Natural killer cell treated with Interleukin-12 subunit alpha and Interleukin-12 subunit beta and Interleukin-15 and Interleukin-18, amount 100 ng/mL, for 72 hours (primary cell): ENCODE measurements around the gene SLC51A. TPM values are rescaled to one million over a fixed set of nuclear protein-coding genes. Genes with fewer than 3 reads are reported as not detected.
"Not testable (repeated sequence)": the region's sequence is repeated elsewhere in the genome, so short reads cannot be mapped to it uniquely, and the experiment has no call there.

Source experiments
- ATAC-seq, 2 donors: fragments of 150-1000 bp; cut with Tn5 transposase in 1 of 2; sonication (Bioruptor Pico), chemical (Tn5 transposase) in 1 of 2; 2 replicates each; pipeline ENCODE4 v1.10.0; 2021
- DNase-seq: peaks from one replicate; pipeline ENCODE4 v3.0.0; 2022; ENCODE audit warnings: low spot score
- H3K27ac Mint-ChIP-seq, 2 donors: 1 replicate in 1 of 2; 2 replicates in 1 of 2; pipeline ENCODE4 v1.8.0; 2022; ENCODE audit warnings: mixed read lengths in 2 of 2, mild to moderate bottlenecking in 1 of 2, moderate library complexity in 1 of 2
- H3K27me3 Mint-ChIP-seq, 2 donors: 1 replicate in 1 of 2; 2 replicates in 1 of 2; pipeline ENCODE4 v1.8.0; 2022; ENCODE audit warnings: mixed read lengths in 2 of 2
- H3K36me3 Mint-ChIP-seq: one replicate; pipeline ENCODE4 v1.8.0; 2022; ENCODE audit warnings: mixed read lengths
- H3K4me1 Mint-ChIP-seq, 2 donors: 1 replicate in 1 of 2; 2 replicates in 1 of 2; pipeline ENCODE4 v1.8.0; 2022; ENCODE audit warnings: low read depth in 2 of 2, mixed read lengths in 2 of 2, mild to moderate bottlenecking in 1 of 2
- H3K4me3 Mint-ChIP-seq: one replicate; pipeline ENCODE4 v1.8.0; 2022; ENCODE audit warnings: mixed read lengths
- H3K9me3 Mint-ChIP-seq: 2 replicates; pipeline ENCODE4 v1.8.0; 2022; ENCODE audit warnings: mixed read lengths
- total RNA-seq, 2 donors: library from RNA; stranded (reverse); gene quantifications; one replicate each; pipeline ENCODE4 v1.2.3, GENCODE V29; 2022

SLC51A gene
- not detected for total RNA-seq

- no peaks in the 10 kb centered on the region for H3K27me3 Mint-ChIP-seq
- DNase-seq (peak; percentile 59), ATAC-seq (no peak)
- peak within 1 kb of the TSS; percentile 3 for H3K4me3 Mint-ChIP-seq
- peak within 1 kb of the TSS in 1 of 2 donors; percentile 58 for H3K27ac Mint-ChIP-seq
- H3K36me3 Mint-ChIP-seq = no peaks in the 10 kb centered on the region
- peaks cover 13 to 18% of the 10 kb centered on the region in 2 donors for H3K4me1 Mint-ChIP-seq
- no peaks in the 10 kb centered on the region for H3K9me3 Mint-ChIP-seq
Observed at GRCh38 chr3:196216089-196216564, at the start of gene SLC51A. TSS of gene SLC51A (plus strand) at chr3:196216534. CDS start at chr3:196216713, 179 bp downstream.

- no peak overlapping the region for H3K4me3 Mint-ChIP-seq
- no peaks in the 10 kb centered on the region for H3K36me3 Mint-ChIP-seq
- H3K27me3 Mint-ChIP-seq = no peaks in the 10 kb centered on the region
- H3K27ac Mint-ChIP-seq = no peak overlapping the region
- no peak for ATAC-seq
- no peak for DNase-seq
- no peaks in the 10 kb centered on the region for H3K4me1 Mint-ChIP-seq
- no peaks in the 10 kb centered on the region for H3K9me3 Mint-ChIP-seq
Observed at GRCh38 chr3:196166741-196167140, 49.6 kb upstream of the SLC51A start.

- H3K27ac Mint-ChIP-seq = no peak overlapping the region
- ATAC-seq = no peak
- no peak for DNase-seq
- no peak overlapping the region for H3K4me3 Mint-ChIP-seq
- H3K36me3 Mint-ChIP-seq = no peaks in the 10 kb centered on the region
- H3K9me3 Mint-ChIP-seq = no peaks in the 10 kb centered on the region
- H3K27me3 Mint-ChIP-seq = no peaks in the 10 kb centered on the region
- no peaks in the 10 kb centered on the region for H3K4me1 Mint-ChIP-seq
Observed at GRCh38 chr3:196168808-196169391, 47.4 kb upstream of the SLC51A start.

GRCh38 chr3:196169836-196170240 lies 46.5 kb upstream of the SLC51A start:
- Mint-ChIP-seq H3K4me1 (no peaks in the 10 kb centered on the region), H3K9me3 (no peaks in the 10 kb centered on the region), H3K36me3 (no peaks in the 10 kb centered on the region), H3K27me3 (no peaks in the 10 kb centered on the region), H3K4me3 (no peak overlapping the region), H3K27ac (no peak overlapping the region)
- no peak for ATAC-seq
- no peak for DNase-seq

- not testable (repeated sequence) for H3K36me3 Mint-ChIP-seq, H3K9me3 Mint-ChIP-seq, H3K4me3 Mint-ChIP-seq, H3K27ac Mint-ChIP-seq, ATAC-seq, H3K27me3 Mint-ChIP-seq, H3K4me1 Mint-ChIP-seq, DNase-seq
Observed at GRCh38 chr3:196170296-196170695, 46.0 kb upstream of the SLC51A start.

GRCh38 chr3:196174652-196175051 lies 41.7 kb upstream of the SLC51A start:
- no peak overlapping the region for H3K27ac Mint-ChIP-seq

GRCh38 chr3:196175116-196175625 lies 41.2 kb upstream of the SLC51A start:
- ATAC-seq (no peak), DNase-seq (no peak)
- H3K9me3 Mint-ChIP-seq = no peaks in the 10 kb centered on the region
- H3K36me3 Mint-ChIP-seq = no peaks in the 10 kb centered on the region
- peaks cover 11 to 13% of the 10 kb centered on the region in 2 donors for H3K4me1 Mint-ChIP-seq
- no peak overlapping the region for H3K4me3 Mint-ChIP-seq
- no peaks in the 10 kb centered on the region for H3K27me3 Mint-ChIP-seq
- H3K27ac Mint-ChIP-seq = no peak overlapping the region

More at GRCh38 chr3:196174652-196175051, 41.7 kb upstream of the SLC51A start:
- ATAC-seq (no peak), DNase-seq (no peak)
- Mint-ChIP-seq H3K36me3 (no peaks in the 10 kb centered on the region), H3K9me3 (no peaks in the 10 kb centered on the region), H3K27me3 (no peaks in the 10 kb centered on the region), H3K4me3 (no peak overlapping the region), H3K4me1 (peaks cover 6 to 8% of the 10 kb centered on the region in 2 donors)

- no peak for ATAC-seq
- Mint-ChIP-seq H3K36me3 (no peaks in the 10 kb centered on the region), H3K4me3 (no peak overlapping the region), H3K9me3 (no peaks in the 10 kb centered on the region), H3K4me1 (peaks cover 11 to 13% of the 10 kb centered on the region in 2 donors), H3K27ac (no peak overlapping the region), H3K27me3 (no peaks in the 10 kb centered on the region)
- no peak for DNase-seq
Observed at GRCh38 chr3:196175722-196176121, 40.6 kb upstream of the SLC51A start.

- Mint-ChIP-seq H3K27ac (no peak overlapping the region), H3K4me3 (no peak overlapping the region), H3K4me1 (peaks cover 17 to 21% of the 10 kb centered on the region in 2 donors), H3K27me3 (no peaks in the 10 kb centered on the region), H3K36me3 (no peaks in the 10 kb centered on the region), H3K9me3 (no peaks in the 10 kb centered on the region)
- no peak for DNase-seq
- no peak for ATAC-seq
Observed at GRCh38 chr3:196177567-196177966, 38.8 kb upstream of the SLC51A start.

GRCh38 chr3:196177967-196178366 lies 38.4 kb upstream of the SLC51A start:
- no peaks in the 10 kb centered on the region for H3K36me3 Mint-ChIP-seq
- H3K4me1 Mint-ChIP-seq = peaks cover 17 to 21% of the 10 kb centered on the region in 2 donors
- no peak overlapping the region for H3K27ac Mint-ChIP-seq
- no peak for ATAC-seq
- DNase-seq = no peak
- H3K4me3 Mint-ChIP-seq = no peak overlapping the region
- no peaks in the 10 kb centered on the region for H3K9me3 Mint-ChIP-seq
- H3K27me3 Mint-ChIP-seq = no peaks in the 10 kb centered on the region

GRCh38 chr3:196178993-196179379 lies 37.3 kb upstream of the SLC51A start:
- H3K27me3 Mint-ChIP-seq = no peaks in the 10 kb centered on the region
- peaks cover 21 to 27% of the 10 kb centered on the region in 2 donors for H3K4me1 Mint-ChIP-seq
- H3K36me3 Mint-ChIP-seq = no peaks in the 10 kb centered on the region
- peak overlapping the region; percentile 94 to 96 for H3K27ac Mint-ChIP-seq
- DNase-seq (no peak), ATAC-seq (no peak)
- H3K9me3 Mint-ChIP-seq = no peaks in the 10 kb centered on the region
- peak overlapping the region; percentile 66 for H3K4me3 Mint-ChIP-seq

- peak; percentile 86 to 87 for ATAC-seq
- Mint-ChIP-seq H3K4me1 (peaks cover 21 to 27% of the 10 kb centered on the region in 2 donors), H3K27ac (peak overlapping the region; percentile 94 to 96), H3K4me3 (peak overlapping the region; percentile 66), H3K27me3 (no peaks in the 10 kb centered on the region), H3K36me3 (no peaks in the 10 kb centered on the region), H3K9me3 (no peaks in the 10 kb centered on the region)
- DNase-seq = peak; percentile 78
Observed at GRCh38 chr3:196179380-196180308, 36.7 kb upstream of the SLC51A start.

- Mint-ChIP-seq H3K4me1 (peaks cover 21 to 27% of the 10 kb centered on the region in 2 donors), H3K4me3 (peak overlapping the region; percentile 66)
- no peak for DNase-seq
Observed at GRCh38 chr3:196180346-196180745, 36.0 kb upstream of the SLC51A start.

GRCh38 chr3:196181127-196181546 lies 35.2 kb upstream of the SLC51A start:
- H3K4me3 Mint-ChIP-seq = no peak overlapping the region
- H3K27ac Mint-ChIP-seq = peak overlapping the region; percentile 71 to 96
- H3K36me3 Mint-ChIP-seq = no peaks in the 10 kb centered on the region
- DNase-seq = no peak
- H3K9me3 Mint-ChIP-seq = no peaks in the 10 kb centered on the region
- H3K4me1 Mint-ChIP-seq = peaks cover 21 to 27% of the 10 kb centered on the region in 2 donors
- H3K27me3 Mint-ChIP-seq = no peaks in the 10 kb centered on the region
- no peak for ATAC-seq

More at GRCh38 chr3:196180346-196180745, 36.0 kb upstream of the SLC51A start:
- ATAC-seq = no peak
- no peaks in the 10 kb centered on the region for H3K36me3 Mint-ChIP-seq
- H3K27me3 Mint-ChIP-seq = no peaks in the 10 kb centered on the region
- no peaks in the 10 kb centered on the region for H3K9me3 Mint-ChIP-seq
- peak overlapping the region; percentile 94 to 96 for H3K27ac Mint-ChIP-seq
